ENCODE measurements around the gene THRB. TPM values are rescaled to one million over a fixed set of nuclear protein-coding genes. Genes with fewer than 3 reads are reported as not detected.

THRB gene
- total RNA-seq, 1 donor from 2014 or later, result not detected

DNA sequence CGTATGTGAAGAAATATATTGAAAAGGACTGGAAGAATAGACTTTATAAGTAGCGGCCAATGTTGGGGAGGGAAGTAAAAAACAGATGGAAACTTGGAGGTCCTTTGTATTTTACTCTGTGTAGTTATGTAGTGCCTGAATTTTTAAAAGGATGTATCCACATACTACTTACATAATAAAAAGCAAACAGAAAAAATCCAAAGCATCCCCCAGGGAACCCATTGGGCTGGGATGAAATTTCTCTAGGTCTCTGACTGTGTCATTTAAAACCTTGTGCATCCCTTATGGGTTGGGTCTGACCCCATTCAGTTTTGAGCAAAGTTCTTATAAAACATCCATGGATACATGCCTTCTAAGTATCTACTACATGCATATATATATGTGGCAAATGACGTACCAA, 408.4 kb downstream of the THRB start:
- H3K4me1 Mint-ChIP-seq, result no peaks in the 10 kb centered on the region
- intact Hi-C loops (cut with micrococcal nuclease), result no loop called here

DNA sequence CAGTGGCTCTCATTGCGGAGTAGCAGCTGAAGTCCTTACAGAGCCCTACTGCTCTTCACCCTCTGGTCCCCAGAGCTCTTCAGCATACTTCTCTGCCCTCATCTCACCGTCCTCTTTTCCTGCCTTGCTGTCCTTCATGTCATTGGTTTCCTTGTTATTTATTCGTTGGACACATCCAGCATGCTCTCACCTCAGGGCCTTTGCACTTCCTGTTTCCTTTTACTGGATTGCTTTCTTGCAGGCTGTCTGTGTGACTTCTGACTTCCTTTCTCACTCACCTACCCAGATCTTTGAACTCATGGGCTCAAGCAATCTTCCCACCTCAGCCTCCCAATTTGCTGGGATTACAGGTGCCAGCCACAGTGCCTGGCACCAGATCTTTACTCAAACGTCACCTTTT, 422.5 kb downstream of the THRB start:
- Mint-ChIP-seq H3K9me3 (no peaks in the 10 kb centered on the region), H3K4me3 (no peak overlapping the region), H3K27me3 (peaks cover 5% of the 10 kb centered on the region), H3K4me1 (no peaks in the 10 kb centered on the region), H3K27ac (no peak overlapping the region), H3K36me3 (ENCODE audit: low read depth) (no peaks in the 10 kb centered on the region)
- DNase-seq, result no peak
- intact Hi-C loops (cut with micrococcal nuclease), result no loop called here

More for the DNA sequence above, 408.4 kb downstream of the THRB start:
- Mint-ChIP-seq H3K36me3 (ENCODE audit: low read depth) (no peaks in the 10 kb centered on the region), H3K27ac (no peak overlapping the region), H3K4me3 (no peak overlapping the region), H3K9me3 (peaks cover 3% of the 10 kb centered on the region), H3K27me3 (no peaks in the 10 kb centered on the region)
- no peak for DNase-seq

DNA sequence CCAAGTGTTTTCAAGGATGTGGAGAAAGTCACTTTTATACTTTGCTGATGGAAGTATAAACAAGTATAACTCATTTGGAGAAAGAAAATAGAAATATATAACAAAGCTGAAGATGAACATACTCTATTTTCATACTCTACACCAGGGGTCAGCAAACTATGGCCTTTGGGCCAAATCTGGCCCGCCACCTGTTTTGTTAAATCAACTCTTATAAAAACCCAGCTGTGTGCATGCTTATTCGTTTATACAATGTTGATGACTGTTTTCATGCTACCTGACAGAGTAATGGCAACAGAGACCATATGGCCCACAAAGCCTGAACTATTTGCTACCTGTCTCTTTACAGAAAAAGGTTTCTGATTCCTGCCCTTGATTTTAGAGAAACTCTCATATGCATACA, 425.6 kb downstream of the THRB start:
- no peak overlapping the region for H3K27ac Mint-ChIP-seq
- H3K36me3 Mint-ChIP-seq (ENCODE audit: low read depth), result no peaks in the 10 kb centered on the region
- DNase-seq, result no peak
- H3K27me3 Mint-ChIP-seq, result peaks cover 2% of the 10 kb centered on the region
- intact Hi-C loops (cut with micrococcal nuclease), result no loop called here
- H3K4me1 Mint-ChIP-seq, result no peaks in the 10 kb centered on the region
- H3K4me3 Mint-ChIP-seq, result no peak overlapping the region
- H3K9me3 Mint-ChIP-seq, result no peaks in the 10 kb centered on the region

DNA sequence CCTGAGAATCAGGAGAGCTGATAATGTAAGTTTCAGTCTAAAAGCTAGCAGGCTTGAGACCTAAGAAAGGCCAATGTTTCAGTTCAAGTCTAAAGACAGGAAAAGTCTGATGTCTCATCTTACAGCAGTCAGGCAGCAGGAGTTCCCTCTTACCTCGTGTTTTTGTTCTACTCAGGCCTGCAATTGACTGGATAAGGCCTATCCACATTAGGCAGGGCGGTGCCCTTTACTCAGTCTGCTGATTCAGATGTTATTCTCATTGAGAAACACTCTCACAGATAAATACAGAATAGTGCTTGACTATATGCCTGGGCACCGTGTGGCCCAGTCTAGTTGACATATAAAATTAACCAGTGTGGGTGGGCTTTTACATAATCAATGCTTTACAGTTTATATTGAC, 427.2 kb downstream of the THRB start:
- Mint-ChIP-seq H3K4me1 (no peaks in the 10 kb centered on the region), H3K36me3 (ENCODE audit: low read depth) (no peaks in the 10 kb centered on the region)
- intact Hi-C loops (cut with micrococcal nuclease), result no loop called here

More for the DNA sequence above, 427.2 kb downstream of the THRB start:
- Mint-ChIP-seq H3K27ac (no peak overlapping the region), H3K27me3 (peaks cover 2% of the 10 kb centered on the region), H3K4me3 (no peak overlapping the region), H3K9me3 (no peaks in the 10 kb centered on the region)
- DNase-seq, result no peak

Data from activated CD4-positive, alpha-beta T cell treated with anti-CD3 and anti-CD28 coated beads, Interleukin-2, amount 10 ng/mL, durations not matched to agents 24 days and 14 days (primary cell).